ENCODE data around the gene SLC25A21.

DNA sequence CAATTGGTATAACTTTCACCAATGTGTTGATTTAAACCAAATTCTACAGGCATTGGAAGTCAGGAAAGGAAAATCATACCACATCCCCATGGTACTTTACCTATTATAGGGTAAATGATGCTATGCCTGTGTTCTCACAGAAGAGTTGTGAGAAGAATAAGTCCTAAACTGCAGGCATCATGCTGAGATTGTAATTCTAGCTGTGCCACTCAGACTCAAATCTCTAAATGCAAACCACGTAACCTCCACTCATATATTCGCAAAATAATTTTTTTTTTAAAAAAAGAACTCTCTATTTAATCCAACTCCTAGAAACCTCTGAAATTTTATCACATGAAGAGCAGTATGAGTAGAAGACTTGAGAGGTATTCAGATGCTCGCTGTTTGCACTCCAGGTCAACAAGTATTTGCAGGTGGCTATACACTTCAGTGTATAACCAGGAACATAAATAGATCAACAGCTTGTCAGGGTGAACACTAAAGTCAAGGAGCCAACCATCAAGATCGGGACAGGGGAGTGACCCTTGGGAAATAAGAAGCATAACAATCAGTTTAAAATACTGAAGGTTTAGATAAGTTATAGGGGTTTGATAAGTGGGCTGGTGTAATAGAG lies 110.1 kb downstream of the SLC25A21 start:
- TF ChIP-seq, protein P1, sequence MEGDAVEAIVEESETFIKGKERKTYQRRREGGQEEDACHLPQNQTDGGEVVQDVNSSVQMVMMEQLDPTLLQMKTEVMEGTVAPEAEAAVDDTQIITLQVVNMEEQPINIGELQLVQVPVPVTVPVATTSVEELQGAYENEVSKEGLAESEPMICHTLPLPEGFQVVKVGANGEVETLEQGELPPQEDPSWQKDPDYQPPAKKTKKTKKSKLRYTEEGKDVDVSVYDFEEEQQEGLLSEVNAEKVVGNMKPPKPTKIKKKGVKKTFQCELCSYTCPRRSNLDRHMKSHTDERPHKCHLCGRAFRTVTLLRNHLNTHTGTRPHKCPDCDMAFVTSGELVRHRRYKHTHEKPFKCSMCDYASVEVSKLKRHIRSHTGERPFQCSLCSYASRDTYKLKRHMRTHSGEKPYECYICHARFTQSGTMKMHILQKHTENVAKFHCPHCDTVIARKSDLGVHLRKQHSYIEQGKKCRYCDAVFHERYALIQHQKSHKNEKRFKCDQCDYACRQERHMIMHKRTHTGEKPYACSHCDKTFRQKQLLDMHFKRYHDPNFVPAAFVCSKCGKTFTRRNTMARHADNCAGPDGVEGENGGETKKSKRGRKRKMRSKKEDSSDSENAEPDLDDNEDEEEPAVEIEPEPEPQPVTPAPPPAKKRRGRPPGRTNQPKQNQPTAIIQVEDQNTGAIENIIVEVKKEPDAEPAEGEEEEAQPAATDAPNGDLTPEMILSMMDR (IDR thresholded peaks at IDR 0.05): no peak
- no peak for TF ChIP-seq POLR2A (IDR thresholded peaks at IDR 0.05)

Data from esophagus squamous epithelium (tissue), 4 donors.